Nasal cavity respiratory epithelium epithelial cell of viscerocranial mucosa (primary cell): ENCODE measurements around the gene LYVE1. TPM values are rescaled to one million over a fixed set of nuclear protein-coding genes. Genes with fewer than 3 reads are reported as not detected.

Experiments used
- total RNA-seq: library from RNA; depleted of rRNA; stranded (reverse); fragments of >200 nt; gene quantifications from 2 replicates; pipeline ENCODE4 v1.2.3, GENCODE V29; 2014

The LYVE1 gene
- not detected in 2 replicates for total RNA-seq

GRCh38 chr11:10568486-10568941 is at the start of gene LYVE1:
Gene LYVE1 (minus strand): TSS chr11:10568665. CDS start chr11:10568532, 133 bp downstream.

GRCh38 chr11:10540915-10541560 is 27.4 kb downstream of the LYVE1 start, which contains the start of gene RNF141:
Gene RNF141 (minus strand): TSS chr11:10541187. CDS start chr11:10534158, 7,029 bp downstream.

Other genes with a start within 250 kb of the LYVE1 start
- 8.0 and 11.6 TPM in 2 replicates for gene AMPD3, start 113.4 kb downstream of the LYVE1 start, total RNA-seq
- gene RNF141, start 27.5 kb downstream of the LYVE1 start, total RNA-seq, result 62.7 and 98.1 TPM in 2 replicates
- gene IRAG1, start 125.1 kb upstream of the LYVE1 start, total RNA-seq, result 0.50 and 0.68 TPM in 2 replicates
- gene CTR9, start 182.6 kb upstream of the LYVE1 start, total RNA-seq, result 35.3 and 45.1 TPM in 2 replicates
- 536 and 1,134 TPM in 2 replicates for gene EIF4G2, start 240.3 kb upstream of the LYVE1 start, total RNA-seq